ENCODE results near the gene ATG2A. TPM values are rescaled to one million over a fixed set of nuclear protein-coding genes. Genes with fewer than 3 reads are reported as not detected.

ATG2A gene
- total and polyA plus RNA-seq, 2 donors (not counting 3 experiments of a cell fraction or from before 2014, with no cell fraction given), result 13.4 to 24.3 TPM

DNA sequence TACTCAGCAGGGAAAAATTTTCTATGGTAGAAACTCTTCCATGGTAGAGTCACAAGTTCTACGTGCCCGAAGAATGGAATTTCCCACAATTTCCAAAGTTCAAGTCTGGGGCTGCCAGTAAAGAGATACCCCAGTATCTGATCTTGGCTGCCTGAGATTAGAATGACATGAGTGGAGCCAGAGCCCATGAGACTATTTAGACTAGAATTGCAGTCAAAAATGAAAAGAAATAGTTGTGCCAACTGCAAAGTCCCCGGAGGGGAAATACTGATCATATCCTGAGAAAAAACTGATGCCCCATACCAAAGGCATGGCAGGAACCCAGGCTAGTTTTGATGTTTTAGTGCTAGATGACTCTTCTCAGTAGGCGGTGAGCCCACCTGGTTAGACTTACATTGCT, 43.7 kb upstream of the ATG2A start:
- Histone ChIP-seq H3K27ac (ENCODE audit: insufficient read depth, low read depth, low read length) (no peak overlapping the region), H3K4me2 (ENCODE audit: insufficient read depth, low read length) (no peak overlapping the region), H3K9me1 (replicated peaks; ENCODE audit: control insufficient read depth, extremely low read depth, insufficient read depth, low read length) (no peaks in the 10 kb centered on the region), H3K4me3 (replicated peaks in 1 of 3; ENCODE audit: insufficient read depth in 1 of 3, low read depth in 1 of 3, low read length in 3 of 3) (no peak overlapping the region), H3K36me3 (ENCODE audit: control insufficient read depth in 2 of 2, extremely low read depth in 1 of 2, insufficient read depth in 2 of 2, low read length in 2 of 2) (no peaks in the 10 kb centered on the region), H3K9ac (replicated peaks; ENCODE audit: extremely low read depth, insufficient read depth, low read length) (no peak overlapping the region), H3K79me2 (ENCODE audit: control insufficient read depth, insufficient read depth, low read length) (no peaks in the 10 kb centered on the region), H3K9me3 (replicated peaks; ENCODE audit: control insufficient read depth, insufficient read depth, low read length) (no peaks in the 10 kb centered on the region), H3K27me3 (ENCODE audit: control insufficient read depth in 2 of 2, insufficient read depth in 2 of 2, low read length in 2 of 2) (peaks cover 4 to 10% of the 10 kb centered on the region in 2 experiments), H3K4me1 (ENCODE audit: control insufficient read depth, extremely low read depth, insufficient read depth, low read length) (no peaks in the 10 kb centered on the region), H2AFZ (ENCODE audit: low read depth, low read length) (no peak overlapping the region), H4K20me1 (replicated peaks; ENCODE audit: control insufficient read depth, extremely low read depth, insufficient read depth, low read length) (no peaks in the 10 kb centered on the region)
- dilution Hi-C loops (cut with MboI; ENCODE audit: extremely low pct_ligation_motif_present, low sequenced_read_pairs) (no loop called here), intact Hi-C loops (cut with micrococcal nuclease) (no loop called here)
- TF ChIP-seq GATA2 (IDR thresholded peaks at IDR 0.05; ENCODE audit: insufficient read depth, insufficient read length, low read depth, low read length) (no peak), POLR2A (IDR thresholded peaks at IDR 0.05; ENCODE audit: low read depth, low read length) (no peak), POLR2AphosphoS5 (IDR thresholded peaks at IDR 0.05; ENCODE audit: insufficient read depth, low read depth, low read length) (no peak), EZH2 (IDR thresholded peaks at IDR 0.05; ENCODE audit: borderline replicate concordance, low read depth, low read length, severe bottlenecking) (no peak), JUN (IDR thresholded peaks at IDR 0.05; ENCODE audit: borderline replicate concordance, insufficient read depth, insufficient read length, low read depth) (no peak), MYC (IDR thresholded peaks at IDR 0.05; ENCODE audit: low read depth, low read length) (no peak), FOS (IDR thresholded peaks at IDR 0.05; ENCODE audit: borderline replicate concordance, insufficient read depth, low read length) (no peak)
- TF ChIP-seq, protein P1, sequence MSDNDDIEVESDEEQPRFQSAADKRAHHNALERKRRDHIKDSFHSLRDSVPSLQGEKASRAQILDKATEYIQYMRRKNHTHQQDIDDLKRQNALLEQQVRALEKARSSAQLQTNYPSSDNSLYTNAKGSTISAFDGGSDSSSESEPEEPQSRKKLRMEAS (IDR thresholded peaks at IDR 0.05; ENCODE audit: insufficient read depth, insufficient read length), result no peak
- TF ChIP-seq, protein P2, sequence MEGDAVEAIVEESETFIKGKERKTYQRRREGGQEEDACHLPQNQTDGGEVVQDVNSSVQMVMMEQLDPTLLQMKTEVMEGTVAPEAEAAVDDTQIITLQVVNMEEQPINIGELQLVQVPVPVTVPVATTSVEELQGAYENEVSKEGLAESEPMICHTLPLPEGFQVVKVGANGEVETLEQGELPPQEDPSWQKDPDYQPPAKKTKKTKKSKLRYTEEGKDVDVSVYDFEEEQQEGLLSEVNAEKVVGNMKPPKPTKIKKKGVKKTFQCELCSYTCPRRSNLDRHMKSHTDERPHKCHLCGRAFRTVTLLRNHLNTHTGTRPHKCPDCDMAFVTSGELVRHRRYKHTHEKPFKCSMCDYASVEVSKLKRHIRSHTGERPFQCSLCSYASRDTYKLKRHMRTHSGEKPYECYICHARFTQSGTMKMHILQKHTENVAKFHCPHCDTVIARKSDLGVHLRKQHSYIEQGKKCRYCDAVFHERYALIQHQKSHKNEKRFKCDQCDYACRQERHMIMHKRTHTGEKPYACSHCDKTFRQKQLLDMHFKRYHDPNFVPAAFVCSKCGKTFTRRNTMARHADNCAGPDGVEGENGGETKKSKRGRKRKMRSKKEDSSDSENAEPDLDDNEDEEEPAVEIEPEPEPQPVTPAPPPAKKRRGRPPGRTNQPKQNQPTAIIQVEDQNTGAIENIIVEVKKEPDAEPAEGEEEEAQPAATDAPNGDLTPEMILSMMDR (IDR thresholded peaks at IDR 0.05; ENCODE audit: extremely low read depth in 1 of 2, insufficient read depth in 1 of 2, low read depth in 1 of 2, low read length in 2 of 2), result no peak
- ChIA-PET POLR2A (no interaction called here), CTCF (no interaction called here)
- DNase-seq (ENCODE audit: low read depth, low spot score), result no peak
- FAIRE-seq, result no peak
- BruUV-seq (replicated peaks), result no TSS peak
